Dendritic cell treated with granulocyte-macrophage colony-stimulating factor and Interleukin-4, amounts not matched to agents 40 ng/mL and 50 ng/mL, for 4 days (primary cell): Measurements from ENCODE around the gene NELL2.

ENCODE experiments used
- H3K27ac Mint-ChIP-seq: one replicate; pipeline ENCODE4 v1.8.0; 2022; ENCODE audit warnings: mild to moderate bottlenecking, mixed read lengths
- H3K27me3 Mint-ChIP-seq: one replicate; pipeline ENCODE4 v1.8.0; 2022; ENCODE audit warnings: mild to moderate bottlenecking, mixed read lengths
- H3K36me3 Mint-ChIP-seq: one replicate; pipeline ENCODE4 v1.8.0; 2022; ENCODE audit warnings: low read depth, mixed read lengths
- H3K4me1 Mint-ChIP-seq: one replicate; pipeline ENCODE4 v1.8.0; 2022; ENCODE audit warnings: low read depth, mixed read lengths
- H3K4me3 Mint-ChIP-seq: one replicate; pipeline ENCODE4 v1.8.0; 2022; ENCODE audit warnings: mild to moderate bottlenecking, moderate library complexity, mixed read lengths
- H3K9me3 Mint-ChIP-seq: one replicate; pipeline ENCODE4 v1.8.0; 2022; ENCODE audit warnings: mixed read lengths
- intact Hi-C: fragments of 100-400 bp; cut with micrococcal nuclease; formaldehyde crosslinking; loops from one replicate; pipeline ENCODE4 v1.15.0; 2022

Gene NELL2

GRCh38 chr12:44674875-44675274 lies 201.2 kb downstream of the NELL2 start:
- no peaks in the 10 kb centered on the region for H3K27me3 Mint-ChIP-seq
- no peak overlapping the region for H3K4me3 Mint-ChIP-seq
- intact Hi-C loops, result no loop called here
- no peaks in the 10 kb centered on the region for H3K4me1 Mint-ChIP-seq
- H3K9me3 Mint-ChIP-seq, result peaks cover 19% of the 10 kb centered on the region
- H3K27ac Mint-ChIP-seq, result no peak overlapping the region
- H3K36me3 Mint-ChIP-seq, result no peaks in the 10 kb centered on the region

DNA sequence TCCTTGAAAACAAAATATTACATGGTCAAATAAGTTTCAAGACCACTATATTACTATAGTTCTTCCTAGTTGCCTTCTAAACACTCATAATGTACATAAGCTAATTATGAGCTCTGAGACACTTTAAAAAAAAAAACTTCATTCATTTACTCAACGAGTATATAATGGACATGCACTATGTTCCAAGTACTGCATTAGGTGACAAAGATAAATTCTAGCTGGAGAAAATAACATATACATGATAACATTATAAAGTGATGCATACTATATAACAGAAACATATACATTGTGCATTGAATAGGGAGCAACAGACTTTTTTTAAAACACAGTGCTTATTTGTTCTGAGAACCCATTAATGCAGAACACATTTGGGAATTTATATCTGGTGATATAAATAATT lies 202.3 kb downstream of the NELL2 start:
- no peaks in the 10 kb centered on the region for H3K27me3 Mint-ChIP-seq
- peaks cover 30% of the 10 kb centered on the region for H3K9me3 Mint-ChIP-seq
- no peaks in the 10 kb centered on the region for H3K4me1 Mint-ChIP-seq
- H3K27ac Mint-ChIP-seq, result no peak overlapping the region
- intact Hi-C loops, result no loop called here
- H3K36me3 Mint-ChIP-seq, result no peaks in the 10 kb centered on the region
- H3K4me3 Mint-ChIP-seq, result no peak overlapping the region

- H3K4me3 Mint-ChIP-seq, result no peak overlapping the region
- peaks cover 47% of the 10 kb centered on the region for H3K9me3 Mint-ChIP-seq
- intact Hi-C loops, result no loop called here
- H3K27me3 Mint-ChIP-seq, result no peaks in the 10 kb centered on the region
- H3K4me1 Mint-ChIP-seq, result no peaks in the 10 kb centered on the region
- no peaks in the 10 kb centered on the region for H3K36me3 Mint-ChIP-seq
- no peak overlapping the region for H3K27ac Mint-ChIP-seq
Measured at GRCh38 chr12:44672042-44672441, 204.1 kb downstream of the NELL2 start.

- H3K27me3 Mint-ChIP-seq, result no peaks in the 10 kb centered on the region
- H3K4me1 Mint-ChIP-seq, result no peaks in the 10 kb centered on the region
- H3K4me3 Mint-ChIP-seq, result no peak overlapping the region
- H3K27ac Mint-ChIP-seq, result no peak overlapping the region
- no peaks in the 10 kb centered on the region for H3K36me3 Mint-ChIP-seq
- peaks cover 55% of the 10 kb centered on the region for H3K9me3 Mint-ChIP-seq
- intact Hi-C loops, result no loop called here
Measured at GRCh38 chr12:44668443-44668842, 207.7 kb downstream of the NELL2 start.

DNA sequence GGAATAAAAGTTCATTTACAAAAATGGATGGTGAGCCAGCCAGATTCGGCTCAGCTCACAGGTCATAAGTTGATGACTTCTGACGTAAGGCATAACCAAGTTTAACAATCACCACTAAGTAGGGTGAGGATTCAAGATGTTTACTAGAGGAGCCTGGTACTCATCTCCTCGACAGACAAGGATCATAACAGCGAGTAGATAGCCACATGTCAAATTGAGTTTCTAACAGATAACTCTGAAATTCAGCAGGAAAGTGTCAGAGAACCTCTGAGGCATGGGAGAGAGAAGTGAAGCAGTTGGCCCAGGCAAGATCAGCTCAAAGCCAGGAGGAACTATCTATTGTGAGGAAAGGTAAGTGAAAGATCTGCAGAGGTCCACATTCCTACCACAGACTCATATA lies 208.7 kb downstream of the NELL2 start:
- intact Hi-C loops, result no loop called here
- H3K9me3 Mint-ChIP-seq, result peaks cover 55% of the 10 kb centered on the region
- no peaks in the 10 kb centered on the region for H3K27me3 Mint-ChIP-seq
- no peaks in the 10 kb centered on the region for H3K36me3 Mint-ChIP-seq
- no peak overlapping the region for H3K27ac Mint-ChIP-seq
- no peak overlapping the region for H3K4me3 Mint-ChIP-seq
- H3K4me1 Mint-ChIP-seq, result no peaks in the 10 kb centered on the region

DNA sequence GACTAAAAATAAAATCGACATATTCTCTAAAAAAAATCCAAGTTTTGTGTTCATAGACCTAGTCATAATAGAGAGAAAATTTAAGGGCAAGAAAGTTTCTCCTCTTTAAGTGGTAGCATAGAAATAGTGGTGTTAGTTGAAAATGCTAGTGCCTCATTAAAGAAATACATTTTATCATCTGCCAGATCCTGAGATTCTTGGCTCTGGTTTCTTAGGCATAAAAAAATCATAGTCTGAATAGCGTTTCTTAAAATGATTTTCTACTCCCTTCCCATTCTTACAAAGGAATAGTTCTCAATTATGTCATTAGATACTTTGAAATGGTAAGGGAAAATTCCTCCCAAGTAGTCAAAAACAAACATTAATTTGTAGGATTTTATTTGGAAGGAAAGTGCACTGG lies 212.8 kb downstream of the NELL2 start:
- Mint-ChIP-seq H3K4me1 (no peaks in the 10 kb centered on the region), H3K4me3 (no peak overlapping the region), H3K9me3 (peaks cover 36% of the 10 kb centered on the region), H3K36me3 (no peaks in the 10 kb centered on the region), H3K27ac (no peak overlapping the region), H3K27me3 (no peaks in the 10 kb centered on the region)
- intact Hi-C loops, result no loop called here

- Mint-ChIP-seq H3K4me3 (no peak overlapping the region), H3K9me3 (peaks cover 3% of the 10 kb centered on the region), H3K27me3 (no peaks in the 10 kb centered on the region), H3K27ac (no peak overlapping the region), H3K36me3 (no peaks in the 10 kb centered on the region), H3K4me1 (no peaks in the 10 kb centered on the region)
- intact Hi-C loops, result no loop called here
Measured at GRCh38 chr12:44655846-44656245, 220.3 kb downstream of the NELL2 start.

- no peaks in the 10 kb centered on the region for H3K27me3 Mint-ChIP-seq
- no peak overlapping the region for H3K4me3 Mint-ChIP-seq
- no peaks in the 10 kb centered on the region for H3K4me1 Mint-ChIP-seq
- H3K27ac Mint-ChIP-seq, result no peak overlapping the region
- H3K9me3 Mint-ChIP-seq, result no peaks in the 10 kb centered on the region
- H3K36me3 Mint-ChIP-seq, result no peaks in the 10 kb centered on the region
- intact Hi-C loops, result no loop called here
Measured at GRCh38 chr12:44654646-44655639, 221.2 kb downstream of the NELL2 start.

GRCh38 chr12:44653861-44654527 lies 222.1 kb downstream of the NELL2 start:
- intact Hi-C loops, result no loop called here
- Mint-ChIP-seq H3K9me3 (no peaks in the 10 kb centered on the region), H3K27ac (no peak overlapping the region), H3K27me3 (no peaks in the 10 kb centered on the region), H3K36me3 (no peaks in the 10 kb centered on the region), H3K4me3 (no peak overlapping the region), H3K4me1 (no peaks in the 10 kb centered on the region)

- intact Hi-C loops, result no loop called here
- H3K36me3 Mint-ChIP-seq, result no peaks in the 10 kb centered on the region
- no peaks in the 10 kb centered on the region for H3K9me3 Mint-ChIP-seq
- no peaks in the 10 kb centered on the region for H3K27me3 Mint-ChIP-seq
- H3K4me1 Mint-ChIP-seq, result no peaks in the 10 kb centered on the region
- no peak overlapping the region for H3K27ac Mint-ChIP-seq
- no peak overlapping the region for H3K4me3 Mint-ChIP-seq
Measured at GRCh38 chr12:44649693-44650092, 226.4 kb downstream of the NELL2 start.

- Mint-ChIP-seq H3K27me3 (no peaks in the 10 kb centered on the region), H3K36me3 (no peaks in the 10 kb centered on the region), H3K9me3 (no peaks in the 10 kb centered on the region), H3K4me1 (no peaks in the 10 kb centered on the region), H3K27ac (no peak overlapping the region), H3K4me3 (no peak overlapping the region)
- intact Hi-C loops, result no loop called here
Measured at GRCh38 chr12:44647917-44648690, 228.0 kb downstream of the NELL2 start.

DNA sequence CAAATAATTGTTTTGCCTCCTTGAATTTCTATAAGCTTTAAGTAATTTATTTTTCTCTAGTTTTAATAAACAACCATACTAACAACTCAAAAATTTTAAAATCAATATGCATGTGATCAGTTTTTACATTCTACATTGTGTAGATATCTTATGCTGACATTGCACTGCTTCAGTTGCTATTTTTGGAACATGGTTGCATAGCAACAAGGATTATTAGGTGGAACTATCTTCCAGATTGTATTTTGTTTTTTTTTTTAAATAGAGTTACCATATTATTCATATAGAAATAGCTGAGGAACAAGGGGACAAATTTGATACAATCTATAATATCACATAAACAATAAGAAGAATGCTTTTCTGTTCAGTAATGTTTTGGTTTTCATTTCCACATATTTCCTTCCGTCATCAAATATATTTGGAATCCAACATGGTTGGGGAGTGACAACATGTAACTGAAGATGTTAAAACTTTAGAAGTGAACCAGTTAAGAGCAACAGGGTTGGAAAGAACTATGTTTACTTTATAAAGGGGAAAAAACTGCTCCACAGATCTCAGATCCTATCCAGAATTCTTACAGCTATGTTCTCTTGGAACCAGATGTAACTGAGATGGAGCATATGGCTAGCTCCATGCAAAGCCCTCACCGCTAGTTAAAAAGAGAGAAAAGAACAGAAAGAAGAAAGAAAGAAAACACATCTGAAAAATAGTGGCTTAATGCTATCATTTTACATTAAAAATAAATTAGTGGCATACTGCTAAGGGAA lies 235.5 kb downstream of the NELL2 start:
- intact Hi-C loops, result no loop called here
- no peaks in the 10 kb centered on the region for H3K36me3 Mint-ChIP-seq
- no peak overlapping the region for H3K27ac Mint-ChIP-seq
- no peak overlapping the region for H3K4me3 Mint-ChIP-seq
- peaks cover 9% of the 10 kb centered on the region for H3K9me3 Mint-ChIP-seq
- H3K27me3 Mint-ChIP-seq, result no peaks in the 10 kb centered on the region
- H3K4me1 Mint-ChIP-seq, result no peaks in the 10 kb centered on the region

DNA sequence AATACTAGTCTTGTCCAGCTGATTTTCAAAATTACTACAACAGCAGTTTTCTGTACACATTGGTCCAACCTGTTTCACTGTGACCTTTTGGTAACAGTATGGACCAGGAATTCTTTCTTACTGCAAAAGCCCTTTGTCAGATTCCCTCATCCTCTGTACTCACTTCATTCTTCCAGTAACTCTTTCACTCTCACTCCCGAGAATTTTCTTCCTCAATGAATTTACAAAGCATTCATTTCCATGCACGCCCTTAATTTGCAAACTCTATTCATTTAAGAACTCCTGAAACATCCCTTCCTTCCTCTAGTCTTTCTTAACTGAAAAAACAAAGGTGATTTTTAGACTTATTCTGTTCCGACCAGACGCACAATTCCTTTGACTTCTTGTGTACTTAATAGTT lies 238.2 kb downstream of the NELL2 start:
- intact Hi-C loops, result no loop called here
- Mint-ChIP-seq H3K27ac (no peak overlapping the region), H3K4me1 (no peaks in the 10 kb centered on the region), H3K9me3 (peaks cover 9% of the 10 kb centered on the region), H3K27me3 (no peaks in the 10 kb centered on the region), H3K36me3 (no peaks in the 10 kb centered on the region), H3K4me3 (no peak overlapping the region)
